ENCODE measurements around the gene GRAMD1B. TPM values are rescaled to one million over a fixed set of nuclear protein-coding genes. Genes with fewer than 3 reads are reported as not detected.
"Not testable (repeated sequence)": the region's sequence is repeated elsewhere in the genome, so short reads cannot be mapped to it uniquely, and the experiment has no call there.

GRAMD1B gene
- total RNA-seq, 2 donors from 2014 or later, result 28.8 to 39.6 TPM

DNA sequence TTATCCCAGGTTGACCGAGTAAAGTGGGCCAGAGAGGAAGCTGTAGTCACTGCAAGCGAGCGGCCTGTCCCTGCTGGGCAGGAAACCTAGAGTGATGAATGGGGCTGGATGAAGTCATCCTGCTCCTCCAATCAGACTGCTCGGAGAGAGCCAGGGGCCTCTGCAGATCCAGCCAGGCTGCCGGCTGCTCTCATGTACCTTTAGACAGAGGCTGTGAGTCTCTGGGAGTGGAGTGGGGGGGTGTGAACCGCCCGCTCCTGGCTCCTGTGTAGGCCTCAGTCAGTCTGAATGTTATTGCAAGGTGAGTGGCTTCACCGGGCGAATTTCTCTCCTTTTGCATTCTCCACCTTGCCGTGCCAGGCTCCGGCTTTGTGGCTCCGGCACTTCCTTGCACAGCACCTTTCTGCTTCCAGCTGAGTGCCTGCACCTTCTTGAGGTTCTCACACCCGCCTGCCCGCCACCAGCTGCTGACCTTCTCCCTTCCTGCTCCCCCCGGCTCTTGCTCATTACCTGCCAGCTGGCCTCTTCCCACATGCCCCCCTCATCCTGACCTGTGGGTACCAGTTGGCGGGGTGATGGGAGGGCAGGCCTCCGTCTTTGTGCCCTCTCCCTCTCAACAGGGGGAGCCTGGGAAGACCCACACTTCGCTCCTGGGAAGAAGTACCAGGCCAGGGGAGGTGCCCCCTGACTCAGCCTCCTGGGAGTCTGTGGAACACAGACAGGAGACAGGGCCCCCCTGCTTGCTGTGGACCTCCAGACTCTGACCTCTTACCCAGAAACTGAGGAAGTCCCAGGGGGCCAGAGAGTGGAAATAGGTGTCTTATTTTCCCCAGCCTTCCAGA is 79.9 kb downstream of the GRAMD1B start:
- H3K4me1 ChIP-seq (ENCODE audit: control insufficient read depth, insufficient read depth, low read length), result peaks cover 3% of the 10 kb centered on the region
- H3K9me3 ChIP-seq (ENCODE audit: control insufficient read depth, low read length), result no peaks in the 10 kb centered on the region
- H3K27me3 Mint-ChIP-seq (ENCODE audit: insufficient read depth), result no peaks in the 10 kb centered on the region
- peak overlapping the region; percentile 72 for H3K27ac ChIP-seq (ENCODE audit: low read depth, low read length)
- peak overlapping the region; percentile 16 for H3K27ac Mint-ChIP-seq
- H3K36me3 Mint-ChIP-seq (ENCODE audit: low read depth), result no peaks in the 10 kb centered on the region
- H3K36me3 ChIP-seq (ENCODE audit: control insufficient read depth, insufficient read depth, low read length), result peaks cover 17% of the 10 kb centered on the region
- WGBS, 2 experiments (ENCODE audit: insufficient coverage in 1 of 2, insufficient read length in 1 of 2), result 72 to 83% methylated on average over 5 to 18 of the region's 18 CpGs
- TF ChIP-seq, protein P1, sequence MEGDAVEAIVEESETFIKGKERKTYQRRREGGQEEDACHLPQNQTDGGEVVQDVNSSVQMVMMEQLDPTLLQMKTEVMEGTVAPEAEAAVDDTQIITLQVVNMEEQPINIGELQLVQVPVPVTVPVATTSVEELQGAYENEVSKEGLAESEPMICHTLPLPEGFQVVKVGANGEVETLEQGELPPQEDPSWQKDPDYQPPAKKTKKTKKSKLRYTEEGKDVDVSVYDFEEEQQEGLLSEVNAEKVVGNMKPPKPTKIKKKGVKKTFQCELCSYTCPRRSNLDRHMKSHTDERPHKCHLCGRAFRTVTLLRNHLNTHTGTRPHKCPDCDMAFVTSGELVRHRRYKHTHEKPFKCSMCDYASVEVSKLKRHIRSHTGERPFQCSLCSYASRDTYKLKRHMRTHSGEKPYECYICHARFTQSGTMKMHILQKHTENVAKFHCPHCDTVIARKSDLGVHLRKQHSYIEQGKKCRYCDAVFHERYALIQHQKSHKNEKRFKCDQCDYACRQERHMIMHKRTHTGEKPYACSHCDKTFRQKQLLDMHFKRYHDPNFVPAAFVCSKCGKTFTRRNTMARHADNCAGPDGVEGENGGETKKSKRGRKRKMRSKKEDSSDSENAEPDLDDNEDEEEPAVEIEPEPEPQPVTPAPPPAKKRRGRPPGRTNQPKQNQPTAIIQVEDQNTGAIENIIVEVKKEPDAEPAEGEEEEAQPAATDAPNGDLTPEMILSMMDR (conservative IDR thresholded peaks at IDR 0.05), result no peak
- peaks cover 15% of the 10 kb centered on the region for H3K4me1 Mint-ChIP-seq
- H3K9me3 Mint-ChIP-seq, result no peaks in the 10 kb centered on the region
- no peak overlapping the region for H3K4me3 ChIP-seq (ENCODE audit: low read length)
- H3K9ac ChIP-seq (ENCODE audit: extremely low read depth, low read length, poor library complexity, severe bottlenecking), result no peak overlapping the region
- peak; percentile 90 for DNase-seq
- no peaks in the 10 kb centered on the region for H3K27me3 ChIP-seq (ENCODE audit: control insufficient read depth, insufficient read depth, low read length, poor library complexity, severe bottlenecking)
- H3K4me3 Mint-ChIP-seq, result no peak overlapping the region

DNA sequence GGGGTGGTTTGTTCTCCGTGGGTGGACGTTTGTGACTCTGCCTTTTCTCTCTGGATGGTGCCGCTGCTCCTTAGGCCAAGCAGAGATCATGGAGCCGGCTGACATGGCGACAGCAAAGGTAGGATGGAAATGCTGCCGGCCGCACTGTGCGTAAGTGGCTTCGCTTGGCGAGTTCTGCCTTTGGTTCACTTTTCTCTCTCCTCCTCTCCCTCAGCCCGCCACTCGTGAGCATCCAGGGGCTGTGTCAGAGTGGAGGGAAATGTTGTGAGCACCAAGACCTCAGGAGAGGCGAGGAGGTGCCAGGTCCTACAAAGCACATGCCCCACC is 80.5 kb downstream of the GRAMD1B start:
- Mint-ChIP-seq H3K36me3 (ENCODE audit: low read depth) (no peaks in the 10 kb centered on the region), H3K27me3 (ENCODE audit: insufficient read depth) (no peaks in the 10 kb centered on the region), H3K9me3 (no peaks in the 10 kb centered on the region), H3K4me1 (peaks cover 11% of the 10 kb centered on the region), H3K27ac (no peak overlapping the region), H3K4me3 (no peak overlapping the region)
- 87 to 90% methylated on average over 3 to 13 of the region's 13 CpGs for WGBS, 2 experiments (ENCODE audit: insufficient coverage in 1 of 2, insufficient read length in 1 of 2)
- peak overlapping the region; percentile 72 for H3K27ac ChIP-seq (ENCODE audit: low read depth, low read length)
- H3K36me3 ChIP-seq (ENCODE audit: control insufficient read depth, insufficient read depth, low read length), result peaks cover 15% of the 10 kb centered on the region
- DNase-seq, result no peak
- H3K4me1 ChIP-seq (ENCODE audit: control insufficient read depth, insufficient read depth, low read length), result peaks cover 3% of the 10 kb centered on the region
- no peaks in the 10 kb centered on the region for H3K9me3 ChIP-seq (ENCODE audit: control insufficient read depth, low read length)
- no peaks in the 10 kb centered on the region for H3K27me3 ChIP-seq (ENCODE audit: control insufficient read depth, insufficient read depth, low read length, poor library complexity, severe bottlenecking)
- H3K4me3 ChIP-seq (ENCODE audit: low read length), result no peak overlapping the region
- no peak overlapping the region for H3K9ac ChIP-seq (ENCODE audit: extremely low read depth, low read length, poor library complexity, severe bottlenecking)
- TF ChIP-seq, protein P1 (conservative IDR thresholded peaks at IDR 0.05), result no peak

DNA sequence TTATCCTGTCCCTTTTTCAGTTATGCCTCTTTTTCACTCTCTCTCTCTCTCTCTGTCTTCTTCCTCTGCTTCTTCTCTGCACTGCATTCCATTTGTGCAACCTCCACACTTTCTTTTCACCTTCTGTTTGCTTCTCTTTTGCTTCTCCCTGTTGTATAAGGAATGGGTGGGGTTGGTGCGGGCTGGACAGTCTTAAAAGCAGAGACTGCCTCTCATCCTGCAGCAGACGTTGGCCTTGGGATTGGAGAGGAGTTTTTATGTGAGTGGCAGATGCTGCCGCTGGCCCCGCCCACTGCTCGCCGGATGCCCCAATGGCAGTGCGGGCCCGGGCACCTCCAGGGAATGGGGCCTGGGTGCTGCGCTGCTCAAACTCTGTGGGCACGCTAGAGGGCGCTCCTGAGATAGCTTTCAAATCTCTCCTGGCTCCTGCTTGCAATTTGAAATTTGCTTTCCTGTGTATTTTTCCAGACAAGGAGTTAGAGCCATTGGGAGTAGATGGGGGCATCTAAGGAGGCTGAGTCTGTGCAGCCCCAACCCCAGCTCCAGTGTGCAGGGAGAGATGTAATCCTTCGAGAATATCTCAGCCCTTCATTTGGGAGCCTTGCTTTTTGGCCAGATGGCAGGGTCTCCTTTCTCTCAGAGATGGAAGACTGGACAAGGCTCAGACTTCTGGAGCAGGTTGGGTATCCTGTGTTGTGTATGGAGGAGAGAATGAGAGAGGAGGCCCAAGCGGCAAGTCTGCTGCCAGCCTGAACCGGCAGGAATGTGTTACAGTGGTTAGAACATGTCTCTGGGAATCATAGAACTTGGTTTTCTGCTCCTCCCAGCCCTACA is 81.2 kb downstream of the GRAMD1B start:
- TF ChIP-seq, protein P1 (conservative IDR thresholded peaks at IDR 0.05), result peak; percentile 98
- Mint-ChIP-seq H3K36me3 (ENCODE audit: low read depth) (no peaks in the 10 kb centered on the region), H3K27me3 (ENCODE audit: insufficient read depth) (no peaks in the 10 kb centered on the region), H3K27ac (no peak overlapping the region), H3K9me3 (no peaks in the 10 kb centered on the region), H3K4me3 (no peak overlapping the region), H3K4me1 (peaks cover 3% of the 10 kb centered on the region)
- peaks cover 9% of the 10 kb centered on the region for H3K36me3 ChIP-seq (ENCODE audit: control insufficient read depth, insufficient read depth, low read length)
- no peaks in the 10 kb centered on the region for H3K4me1 ChIP-seq (ENCODE audit: control insufficient read depth, insufficient read depth, low read length)
- H3K9ac ChIP-seq (ENCODE audit: extremely low read depth, low read length, poor library complexity, severe bottlenecking), result no peak overlapping the region
- DNase-seq, result peak; percentile 98
- no peaks in the 10 kb centered on the region for H3K9me3 ChIP-seq (ENCODE audit: control insufficient read depth, low read length)
- H3K4me3 ChIP-seq (ENCODE audit: low read length), result no peak overlapping the region
- H3K27me3 ChIP-seq (ENCODE audit: control insufficient read depth, insufficient read depth, low read length, poor library complexity, severe bottlenecking), result no peaks in the 10 kb centered on the region
- H3K27ac ChIP-seq (ENCODE audit: low read depth, low read length), result no peak overlapping the region
- 20 to 21% methylated on average over 5 to 14 of the region's 14 CpGs for WGBS, 2 experiments (ENCODE audit: insufficient coverage in 1 of 2, insufficient read length in 1 of 2)

DNA sequence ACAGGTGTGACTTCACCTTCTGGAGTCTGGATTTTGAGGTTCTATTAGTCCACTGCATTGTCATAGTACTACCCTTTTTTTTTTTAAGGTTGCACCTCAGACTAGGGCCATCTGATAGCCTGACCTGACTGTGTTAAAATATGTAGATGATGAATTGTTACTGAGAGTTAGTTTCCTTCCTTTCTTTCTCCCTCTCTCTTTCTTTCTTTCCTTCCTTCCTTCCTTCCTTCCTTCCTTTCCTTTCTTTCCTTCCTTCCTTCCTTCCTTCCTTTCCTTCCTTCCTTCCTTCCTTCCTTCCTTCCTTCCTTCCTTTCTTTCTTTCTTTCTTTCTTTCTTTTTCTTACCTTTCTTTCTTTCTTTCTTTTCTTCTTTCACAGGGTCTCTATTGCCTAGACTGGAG is 83.2 kb downstream of the GRAMD1B start:
- H3K27me3 Mint-ChIP-seq (ENCODE audit: insufficient read depth); DNase-seq; H3K4me1 Mint-ChIP-seq; H3K27ac ChIP-seq (ENCODE audit: low read depth, low read length); H3K27me3 ChIP-seq (ENCODE audit: control insufficient read depth, insufficient read depth, low read length, poor library complexity, severe bottlenecking); H3K4me1 ChIP-seq (ENCODE audit: control insufficient read depth, insufficient read depth, low read length); H3K36me3 ChIP-seq (ENCODE audit: control insufficient read depth, insufficient read depth, low read length); H3K36me3 Mint-ChIP-seq (ENCODE audit: low read depth); H3K9ac ChIP-seq (ENCODE audit: extremely low read depth, low read length, poor library complexity, severe bottlenecking); H3K4me3 ChIP-seq (ENCODE audit: low read length); H3K9me3 Mint-ChIP-seq; H3K27ac Mint-ChIP-seq; H3K4me3 Mint-ChIP-seq; H3K9me3 ChIP-seq (ENCODE audit: control insufficient read depth, low read length): not testable (repeated sequence)
